Muscle of back (tissue), 11 donors: Measurements from ENCODE around the gene FLT3. TPM values are rescaled to one million over a fixed set of nuclear protein-coding genes. Genes with fewer than 3 reads are reported as not detected.

ENCODE experiments used
- DNase-seq, 3 donors: peaks; one replicate each; pipeline versions ENCODE4 v3.0.0 to v3.0.0-alpha.2; 2013
- polyA plus RNA-seq, 10 donors: library from polyadenylated mRNA; unstranded; fragments of 120-200 nt; gene quantifications; one replicate each; pipeline ENCODE4 v1.2.1, GENCODE V29; 2013; ENCODE audit not compliant: insufficient read length in 10 of 10

Gene FLT3
- polyA plus RNA-seq, 10 donors: 0.08 to 0.64 (median 0.22) TPM

DNA sequence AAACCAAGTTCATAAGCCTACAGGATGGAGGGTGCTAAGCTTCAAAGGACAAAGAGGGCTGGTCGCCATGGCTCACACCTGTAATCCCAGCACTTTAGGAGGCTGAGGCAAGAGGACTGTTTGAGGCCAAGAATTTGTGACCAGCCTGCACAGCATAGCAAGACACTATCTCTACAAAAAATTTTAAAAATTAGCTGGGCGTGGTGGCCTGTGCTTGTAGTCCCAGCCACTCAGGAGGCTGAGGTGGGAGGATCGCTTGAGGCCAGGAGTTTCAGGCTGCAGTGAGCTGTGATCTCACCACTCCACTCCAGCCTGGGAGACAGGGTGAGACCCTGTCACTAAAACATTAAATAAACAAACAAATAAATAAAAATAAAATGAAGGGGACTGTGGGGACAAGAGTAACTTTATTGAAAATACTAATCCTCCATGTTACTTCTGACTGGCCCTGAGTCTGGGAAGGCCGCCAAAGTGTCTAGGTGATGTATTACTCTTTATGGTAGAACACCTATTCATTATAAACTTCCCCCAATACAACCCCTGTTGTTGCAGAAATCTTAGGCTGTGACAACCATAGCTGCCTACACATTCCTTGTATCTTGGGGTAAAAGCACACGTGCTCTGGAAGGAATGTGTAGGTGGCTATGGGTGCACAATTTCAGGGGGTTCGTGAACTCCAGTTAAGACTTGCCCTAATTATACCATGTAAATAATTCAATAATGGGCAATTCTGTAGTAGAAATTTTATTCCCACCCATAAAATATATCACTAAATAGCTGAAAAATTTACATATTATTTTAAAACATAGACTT, 97.3 kb downstream of the FLT3 start:
- DNase-seq: no peak

DNA sequence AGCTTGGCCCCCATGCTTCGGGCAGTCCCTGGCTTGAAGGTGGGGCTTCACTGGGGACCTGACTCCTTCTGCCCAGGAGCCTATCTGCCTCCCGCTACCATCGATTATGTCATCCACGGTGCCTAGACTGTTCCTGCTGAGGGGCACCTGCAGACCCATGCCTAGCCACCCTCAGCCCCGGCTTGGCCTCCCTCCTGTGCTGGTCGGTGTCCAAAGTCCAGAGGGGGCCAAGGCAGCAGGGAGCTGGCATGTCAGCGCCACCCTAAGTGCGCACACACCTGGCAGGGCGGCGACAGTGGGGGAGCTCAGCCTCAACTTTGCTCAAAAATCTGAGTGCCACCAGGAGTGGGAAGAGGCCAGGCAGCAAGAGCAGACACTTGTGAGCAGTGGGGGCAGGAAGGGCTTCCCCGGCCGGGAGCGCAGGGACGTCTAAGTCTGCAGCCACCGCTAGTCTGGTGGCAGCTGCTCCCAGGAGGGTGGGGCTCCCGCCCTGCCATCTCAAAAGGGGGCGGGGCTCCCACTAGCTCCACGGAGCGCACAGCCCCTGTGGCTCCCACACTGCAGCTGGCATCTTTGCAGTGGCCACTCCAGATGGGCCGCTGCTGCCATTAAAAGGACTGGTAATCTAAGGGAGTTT, 98.4 kb downstream of the FLT3 start:
- DNase-seq: no peak

DNA sequence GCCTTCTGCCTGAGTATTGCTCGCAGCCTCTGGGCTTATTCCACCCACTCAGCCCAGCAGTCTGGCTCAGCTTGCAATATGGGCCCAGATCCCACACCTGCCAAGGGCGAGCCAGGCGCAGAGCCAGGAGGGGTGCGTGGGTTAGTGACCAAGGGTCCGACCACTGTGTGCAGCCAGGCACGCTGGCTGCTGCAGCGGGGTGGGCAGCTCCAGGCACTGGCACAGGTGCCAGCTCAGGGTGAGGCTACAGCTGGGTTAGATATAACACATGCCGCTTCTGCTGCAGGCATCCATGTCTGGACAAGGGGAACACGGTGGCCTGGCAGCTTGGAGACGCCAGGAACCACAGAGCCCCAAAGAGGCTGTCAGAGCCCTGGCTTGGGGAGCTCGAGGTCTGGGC, 99.3 kb downstream of the FLT3 start:
- no peak for DNase-seq

DNA sequence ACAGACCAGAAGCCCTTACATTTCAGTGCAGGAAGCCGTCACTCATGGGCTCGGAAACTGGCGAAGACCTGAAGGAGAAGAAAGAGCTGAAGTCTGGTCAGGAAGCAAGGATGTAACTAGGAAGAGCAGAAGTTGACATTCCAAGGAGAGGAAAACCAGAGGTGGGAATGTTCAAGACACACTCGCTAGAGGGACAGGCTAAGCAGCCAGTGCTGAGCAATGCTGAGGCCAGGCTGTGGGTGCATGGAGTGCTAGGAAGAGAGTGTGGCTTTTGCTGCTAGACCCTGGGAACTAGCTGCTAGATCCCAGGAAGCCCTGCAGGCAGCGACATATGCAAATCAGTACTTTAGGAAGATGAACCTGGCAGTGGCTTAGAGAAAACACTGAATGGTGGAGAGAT, 99.8 kb downstream of the FLT3 start:
- no peak for DNase-seq

DNA sequence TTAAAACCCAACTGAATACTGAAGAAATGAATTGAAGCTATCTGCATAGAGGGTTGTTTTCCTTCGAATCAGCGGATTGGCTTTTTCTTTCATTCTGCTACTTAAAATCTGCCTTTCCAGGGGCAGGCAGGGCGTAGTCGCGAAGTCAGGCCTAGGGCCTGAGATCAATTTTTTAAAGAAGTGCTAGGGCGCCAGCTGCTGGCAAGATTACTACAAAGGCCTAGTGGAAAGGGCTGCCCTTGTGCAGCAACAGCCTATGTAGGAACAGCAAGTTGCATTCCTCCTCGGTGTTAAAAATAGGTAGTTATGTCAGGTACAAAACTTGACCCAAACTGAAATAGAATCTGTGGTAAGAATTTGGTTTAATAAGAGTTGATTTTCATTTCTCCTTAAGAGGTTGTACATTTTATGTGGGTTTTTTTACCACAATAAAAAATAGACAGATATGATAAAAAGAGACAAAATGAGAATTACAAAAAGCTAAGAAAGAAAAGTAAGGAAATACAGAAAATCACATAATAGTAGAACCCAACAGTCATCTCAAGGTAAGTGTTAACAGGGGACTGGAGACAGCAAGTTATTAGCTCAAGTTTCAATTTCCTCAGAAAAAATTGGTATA, 102.4 kb downstream of the FLT3 start:
- DNase-seq: peak; percentile 11 to 49 (median 38)

DNA sequence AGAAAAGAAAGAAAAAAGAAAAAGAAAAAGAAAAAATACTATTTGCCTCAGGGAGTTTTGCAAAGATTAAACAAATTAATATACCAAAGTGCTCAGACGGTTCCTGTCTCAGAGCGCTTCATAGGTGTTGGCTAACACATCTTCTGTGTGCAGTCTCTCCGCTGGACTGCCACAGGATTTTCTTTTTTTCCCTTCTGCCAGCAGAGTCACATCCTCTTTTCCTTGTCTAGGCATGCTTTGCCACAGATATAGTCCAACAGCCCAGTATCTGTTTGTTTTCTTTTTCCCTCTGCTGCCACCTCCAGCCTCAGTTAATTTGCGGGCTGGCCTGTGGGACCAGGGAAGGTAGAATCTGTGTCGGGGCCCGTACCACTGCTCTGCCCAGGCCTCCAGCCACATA, 108.5 kb downstream of the FLT3 start:
- DNase-seq: no peak

- no peak for DNase-seq
Observed at GRCh38 chr13:27988520-27988919, 111.9 kb downstream of the FLT3 start, which contains the start of gene URAD. Gene URAD (minus strand): TSS chr13:27988693. CDS start chr13:27988637, 56 bp downstream.

DNA sequence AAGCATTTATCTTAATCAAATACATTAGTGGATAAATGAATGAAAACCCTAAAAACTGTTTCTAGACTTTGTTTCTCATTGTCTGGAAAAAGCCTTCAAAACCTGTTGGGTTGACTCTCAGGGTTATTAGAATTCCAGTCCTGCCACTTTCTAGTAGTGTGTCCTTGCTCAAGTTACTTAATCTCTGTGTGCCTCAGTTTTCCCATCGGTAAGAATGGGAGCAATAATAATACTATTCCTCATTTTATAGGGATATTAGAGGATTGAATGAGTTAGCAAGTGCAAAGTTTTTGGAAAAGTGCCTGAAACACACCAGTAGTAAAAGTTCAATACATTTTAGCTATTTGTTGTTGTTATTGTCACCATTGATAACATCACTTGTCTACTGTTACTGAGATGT, 114.8 kb downstream of the FLT3 start:
- no peak for DNase-seq

GRCh38 chr13:27982361-27982760, 118.0 kb downstream of the FLT3 start:
- DNase-seq: no peak

GRCh38 chr13:27981006-27981708, 119.2 kb downstream of the FLT3 start:
- no peak for DNase-seq

DNA sequence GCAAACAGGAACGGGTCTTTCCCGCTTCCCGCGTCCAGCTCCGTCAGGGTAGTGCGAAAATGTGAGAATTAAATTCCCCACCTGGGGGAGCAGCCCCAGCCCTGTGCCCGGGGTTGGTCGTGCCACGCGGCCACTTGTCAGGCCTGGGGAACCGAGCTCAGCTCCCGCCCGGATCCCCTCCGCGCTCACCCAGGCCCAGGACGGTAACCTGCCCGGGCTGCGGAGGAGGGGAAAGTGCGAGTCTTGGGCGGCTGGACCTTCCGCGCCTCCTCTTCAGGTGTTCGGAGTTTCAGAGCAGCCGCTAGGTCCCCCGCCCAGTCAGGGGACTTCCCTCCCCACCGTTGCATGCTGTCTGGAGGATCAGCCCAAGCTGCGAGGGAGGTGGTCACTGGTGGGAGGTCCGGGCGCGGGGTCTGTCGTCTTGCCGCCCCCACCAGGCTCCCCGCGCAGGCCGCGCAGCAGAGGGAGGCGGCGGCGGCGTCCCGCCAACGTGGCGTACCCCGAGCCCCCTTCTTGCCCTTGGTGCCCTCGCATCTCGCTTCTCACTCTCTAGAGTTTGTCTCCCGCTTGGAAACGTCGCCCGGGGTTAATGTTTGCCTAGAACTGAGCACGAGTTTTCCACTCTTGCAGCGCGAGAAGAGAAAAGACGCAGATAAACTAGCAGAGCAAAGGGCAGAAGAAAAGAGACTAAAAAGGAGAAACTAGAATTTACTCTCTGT, 119.9 kb downstream of the FLT3 start:
- no peak for DNase-seq

- no peak for DNase-seq
Observed at GRCh38 chr13:27979765-27980279, 120.6 kb downstream of the FLT3 start.

DNA sequence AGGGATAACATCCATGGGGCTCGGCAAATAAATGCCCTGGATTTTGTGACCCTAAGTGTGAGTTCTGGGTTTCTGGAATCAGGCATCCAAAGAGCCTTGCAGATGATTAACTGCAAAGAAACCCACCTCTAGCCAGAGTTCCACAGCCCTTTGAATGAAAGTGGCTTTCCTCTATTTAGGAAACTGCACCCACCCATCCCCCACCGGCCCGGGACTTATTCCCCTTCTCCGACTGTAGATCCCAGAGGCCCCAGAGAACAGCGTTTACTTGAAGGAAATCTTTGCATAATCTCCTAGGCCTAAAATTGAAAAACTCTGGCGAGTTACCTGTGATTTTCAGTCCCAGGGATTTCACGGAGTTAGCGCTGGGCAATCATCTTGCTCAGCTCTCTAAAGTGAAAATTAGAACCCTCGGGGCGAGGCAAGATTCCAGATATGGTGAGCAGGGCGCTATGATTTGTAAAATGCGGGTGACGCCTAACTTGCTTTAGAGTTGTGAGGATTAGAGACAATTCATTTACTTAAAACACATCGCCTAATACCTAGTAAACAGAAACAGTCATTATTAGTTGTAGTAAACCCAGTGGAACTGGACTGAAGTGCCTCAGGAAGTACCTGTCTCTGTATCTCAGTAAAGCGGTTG, 121.3 kb downstream of the FLT3 start:
- DNase-seq: no peak

DNA sequence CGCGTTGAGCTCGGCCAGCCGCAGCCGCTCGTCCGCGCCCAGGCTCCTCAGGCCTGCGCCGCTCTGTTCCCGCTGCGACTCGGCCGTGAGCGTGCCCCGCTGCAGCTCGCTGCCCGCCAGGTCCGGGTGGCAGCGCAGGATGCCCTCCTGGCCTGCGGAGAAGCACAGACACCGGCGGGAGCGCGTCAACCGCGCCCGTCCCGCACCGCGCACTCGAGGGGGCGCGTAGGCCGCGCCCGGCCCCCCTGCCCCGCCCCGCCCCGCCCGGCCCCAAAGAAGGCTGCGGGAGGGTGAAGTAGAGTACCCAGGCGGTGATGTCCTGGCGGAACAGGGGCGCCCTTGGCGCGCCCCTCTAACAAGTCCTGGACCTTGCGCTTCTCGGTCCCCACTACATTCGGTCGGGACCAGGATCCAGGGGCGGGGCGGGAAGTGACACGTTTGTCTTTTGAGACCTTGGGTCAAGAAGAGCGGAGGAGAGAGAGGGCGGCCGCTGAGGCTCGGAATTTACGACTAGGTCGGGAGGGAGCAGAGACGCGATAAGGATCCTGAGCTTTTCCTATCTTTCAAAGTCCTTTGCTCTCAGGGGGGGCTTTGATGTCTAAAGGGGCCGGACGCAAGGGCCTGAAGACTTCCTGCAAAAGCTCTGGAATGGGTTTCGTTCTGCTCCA, 121.9 kb downstream of the FLT3 start:
- no peak for DNase-seq

GRCh38 chr13:27977476-27978300, 122.7 kb downstream of the FLT3 start:
- DNase-seq: peak in 1 of 3 donors; percentile 41

DNA sequence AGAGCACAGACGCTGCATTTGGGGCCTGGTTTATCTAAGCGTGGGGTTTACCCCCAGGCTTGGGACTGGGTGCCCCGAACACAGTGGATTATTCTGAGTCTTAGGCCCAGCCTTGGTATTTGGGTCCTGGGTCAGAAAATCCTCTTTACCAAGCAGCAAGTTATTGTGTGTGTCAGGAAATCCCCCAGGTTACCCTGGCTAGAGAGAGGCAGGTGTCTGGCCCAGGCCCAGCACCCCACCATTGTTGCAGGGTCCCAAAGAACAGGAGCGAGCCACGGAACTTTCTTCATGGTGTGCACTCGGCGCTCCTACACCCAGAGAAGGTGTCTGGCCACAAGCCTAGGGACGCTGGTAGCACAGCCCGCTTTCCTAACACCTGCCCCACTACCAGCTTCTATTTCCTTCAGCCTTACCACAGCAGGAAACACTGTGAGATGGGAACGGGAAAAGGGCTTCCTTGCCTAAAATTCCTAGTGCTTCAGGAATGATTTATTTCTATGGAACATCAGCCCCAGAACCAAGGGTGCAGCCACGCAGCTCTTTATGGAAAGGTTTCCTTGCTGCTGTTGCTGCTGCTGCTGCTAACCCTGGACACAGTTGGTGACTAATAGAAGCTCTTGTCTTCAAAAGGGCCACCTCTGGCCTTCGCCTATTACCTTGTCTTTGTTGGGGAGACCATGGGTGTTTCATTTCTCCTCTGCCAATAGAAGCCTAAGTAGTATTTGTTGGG, 123.8 kb downstream of the FLT3 start:
- DNase-seq: no peak

DNA sequence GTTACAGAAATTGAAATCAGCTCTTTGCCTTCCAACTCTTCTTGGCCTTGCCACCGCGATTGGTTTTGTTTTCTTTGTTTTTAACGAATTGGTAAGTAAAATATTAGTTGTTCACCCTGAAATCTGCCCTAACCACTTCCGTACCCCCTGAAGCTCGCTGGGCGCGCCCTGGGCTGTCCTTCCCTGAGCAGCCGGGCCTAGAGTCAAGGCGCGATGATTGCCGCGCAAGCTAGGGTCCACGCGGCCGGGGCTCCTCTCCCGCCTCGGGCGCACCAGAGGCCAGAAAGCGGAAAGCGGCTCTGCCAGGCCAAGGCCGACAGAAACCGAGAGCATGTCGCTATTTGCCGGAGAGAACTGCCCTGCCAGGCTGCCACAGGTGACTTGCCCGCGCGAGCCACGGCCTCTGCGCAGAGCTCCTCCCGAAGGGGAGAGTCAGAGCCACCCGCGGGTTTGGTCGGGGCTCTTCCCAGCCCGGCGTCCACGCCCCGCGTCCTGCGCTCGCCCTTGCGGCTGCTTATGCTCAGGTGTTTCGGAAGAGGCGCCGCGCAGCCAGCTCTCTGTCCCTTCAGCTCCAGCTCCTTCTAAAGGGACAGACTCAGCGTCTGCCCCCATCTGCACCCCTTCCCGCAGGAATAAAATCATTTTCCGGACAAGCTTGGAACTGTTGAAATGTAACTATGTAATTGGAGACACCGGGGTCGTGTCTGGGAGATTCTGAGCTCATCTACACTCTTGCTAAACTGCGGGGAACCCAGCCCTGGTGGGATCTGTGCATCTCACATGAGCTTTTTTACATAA, 124.6 kb downstream of the FLT3 start:
- DNase-seq: no peak
